ENCODE measurements around the gene MYT1.

GRCh38 chr20:64156136-64156885 lies 7.9 kb upstream of the MYT1 start:
- TF ChIP-seq CTCF (IDR thresholded peaks at IDR 0.05) (no peak), POLR2A (IDR thresholded peaks at IDR 0.05) (no peak)

All from breast epithelium (tissue), 3 donors.